Stimulated activated CD4-positive, alpha-beta T cell treated with anti-CD3 and anti-CD28 coated beads, TNF-alpha, amount 100 ng/mL, for 4 hours (primary cell): ENCODE results near the gene CCDC92B.
A peak's percentile ranks its signal among the peaks of the same experiment; 100 is the strongest.

ENCODE experiments used
- DNase-seq, 3 experiments: peaks; one replicate each; pipeline ENCODE4 v3.0.0-alpha.2; 2020; ENCODE audit warnings: low read depth in 3 of 3

Gene CCDC92B

GRCh38 chr17:2721603-2722002, 27.8 kb downstream of the CCDC92B start:
- DNase-seq = no peak

GRCh38 chr17:2719861-2720260, 29.6 kb downstream of the CCDC92B start:
- no peak for DNase-seq

- DNase-seq = no peak
These were observed 31.1 kb downstream of the CCDC92B start for GRCh38 chr17:2718150-2718938.

- DNase-seq = no peak
These were observed 32.8 kb downstream of the CCDC92B start for GRCh38 chr17:2716649-2717048.

- DNase-seq = no peak
These were observed 35.6 kb downstream of the CCDC92B start for GRCh38 chr17:2713881-2714280.

GRCh38 chr17:2712300-2713043, 37.0 kb downstream of the CCDC92B start:
- DNase-seq = no peak

GRCh38 chr17:2711608-2712299, 37.7 kb downstream of the CCDC92B start, which contains the start of gene CLUH:
Gene CLUH (minus strand): TSS chr17:2711764. CDS start chr17:2711661, 103 bp downstream.
- peak; percentile 96 to 97 (median 96) for DNase-seq

GRCh38 chr17:2710803-2711607, 38.4 kb downstream of the CCDC92B start:
- DNase-seq = no peak

- no peak for DNase-seq
These were observed 39.2 kb downstream of the CCDC92B start for GRCh38 chr17:2710071-2710802.

- DNase-seq = no peak
These were observed 40.2 kb downstream of the CCDC92B start for GRCh38 chr17:2709183-2709661.

GRCh38 chr17:2708585-2709182, 40.8 kb downstream of the CCDC92B start:
- no peak for DNase-seq

GRCh38 chr17:2707721-2708584, 41.5 kb downstream of the CCDC92B start:
- DNase-seq = no peak

GRCh38 chr17:2706911-2707510, 42.4 kb downstream of the CCDC92B start:
- DNase-seq = no peak

- DNase-seq = no peak
These were observed 43.3 kb downstream of the CCDC92B start for GRCh38 chr17:2705888-2706795.

GRCh38 chr17:2705263-2705662, 44.2 kb downstream of the CCDC92B start:
- no peak for DNase-seq

- DNase-seq = no peak
These were observed 44.6 kb downstream of the CCDC92B start for GRCh38 chr17:2704890-2705248.

GRCh38 chr17:2704031-2704889, 45.2 kb downstream of the CCDC92B start:
- no peak for DNase-seq
